Measurements from ENCODE around the gene KRTAP2-4. TPM values are rescaled to one million over a fixed set of nuclear protein-coding genes. Genes with fewer than 3 reads are reported as not detected.
"Not testable (repeated sequence)": the region's sequence is repeated elsewhere in the genome, so short reads cannot be mapped to it uniquely, and the experiment has no call there.

The KRTAP2-4 gene
- total and polyA plus RNA-seq, 2 donors (not counting 3 experiments of a cell fraction or from before 2014, with no cell fraction given): not detected

DNA sequence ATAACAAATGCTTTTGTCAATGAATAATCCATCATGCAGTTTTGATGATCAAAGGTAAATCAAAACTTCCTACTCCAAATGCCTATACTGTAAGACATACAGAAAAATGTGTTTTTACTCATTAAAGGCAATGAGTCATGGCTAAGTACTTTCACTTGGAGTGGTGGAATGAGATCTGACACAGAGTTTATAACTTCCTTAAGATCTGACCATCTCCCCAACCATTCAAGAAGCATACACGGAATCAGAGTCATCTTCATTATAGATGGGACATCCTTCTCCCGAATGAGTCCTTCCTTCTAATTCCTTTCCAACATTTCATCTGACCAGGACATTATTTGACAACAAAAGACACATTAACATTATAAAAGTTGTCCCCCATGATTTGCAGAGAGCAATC is 17.7 kb upstream of the KRTAP2-4 start:
- H3K4me2 ChIP-seq (ENCODE audit: insufficient read depth, low read length); H3K4me3 ChIP-seq (replicated peaks in 1 of 3; ENCODE audit: insufficient read depth in 1 of 3, low read depth in 1 of 3, low read length in 3 of 3); H3K4me1 ChIP-seq (ENCODE audit: control insufficient read depth, extremely low read depth, insufficient read depth, low read length); H2AFZ ChIP-seq (ENCODE audit: low read depth, low read length); CTCF ChIA-PET; H3K9ac ChIP-seq (replicated peaks; ENCODE audit: extremely low read depth, insufficient read depth, low read length); intact Hi-C loops (cut with micrococcal nuclease); POLR2A ChIA-PET; BruUV-seq (replicated peaks); H3K27ac ChIP-seq (ENCODE audit: insufficient read depth, low read depth, low read length); H4K20me1 ChIP-seq (replicated peaks; ENCODE audit: control insufficient read depth, extremely low read depth, insufficient read depth, low read length); H3K79me2 ChIP-seq (ENCODE audit: control insufficient read depth, insufficient read depth, low read length); dilution Hi-C loops (cut with MboI; ENCODE audit: extremely low pct_ligation_motif_present, low sequenced_read_pairs); H3K36me3 ChIP-seq (ENCODE audit: control insufficient read depth in 2 of 2, extremely low read depth in 1 of 2, insufficient read depth in 2 of 2, low read length in 2 of 2); H3K9me3 ChIP-seq (replicated peaks; ENCODE audit: control insufficient read depth, insufficient read depth, low read length); H3K9me1 ChIP-seq (replicated peaks; ENCODE audit: control insufficient read depth, extremely low read depth, insufficient read depth, low read length); H3K27me3 ChIP-seq (ENCODE audit: control insufficient read depth in 2 of 2, insufficient read depth in 2 of 2, low read length in 2 of 2); DNase-seq (ENCODE audit: low read depth, low spot score): not testable (repeated sequence)
- TF ChIP-seq FOS (IDR thresholded peaks at IDR 0.05; ENCODE audit: borderline replicate concordance, insufficient read depth, low read length): peak; percentile 25
- peak; percentile 81 for FAIRE-seq

DNA sequence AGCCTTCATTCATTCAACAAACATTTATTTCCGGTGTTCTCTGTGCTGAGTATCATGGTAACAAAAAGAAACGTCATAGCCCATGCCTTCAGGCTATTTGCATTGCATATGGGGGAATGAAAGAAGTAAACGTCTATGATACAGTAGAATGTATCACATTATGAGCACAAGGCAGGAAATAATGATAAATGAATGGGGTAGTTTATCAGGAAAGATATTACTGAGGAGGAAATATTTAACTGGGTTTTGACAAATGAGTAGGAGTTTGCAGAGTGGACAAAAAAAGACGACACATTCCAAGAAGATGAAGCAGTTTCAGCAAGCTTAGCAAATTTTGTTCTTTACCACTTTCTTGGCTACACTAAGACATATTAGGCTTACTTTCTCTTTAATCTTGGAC is 16.9 kb upstream of the KRTAP2-4 start:
- Histone ChIP-seq H3K9me3 (replicated peaks; ENCODE audit: control insufficient read depth, insufficient read depth, low read length) (no peaks in the 10 kb centered on the region), H3K79me2 (ENCODE audit: control insufficient read depth, insufficient read depth, low read length) (no peaks in the 10 kb centered on the region), H3K4me3 (replicated peaks in 1 of 3; ENCODE audit: insufficient read depth in 1 of 3, low read depth in 1 of 3, low read length in 3 of 3) (no peak overlapping the region), H3K9me1 (replicated peaks; ENCODE audit: control insufficient read depth, extremely low read depth, insufficient read depth, low read length) (no peaks in the 10 kb centered on the region), H3K27me3 (ENCODE audit: control insufficient read depth in 2 of 2, insufficient read depth in 2 of 2, low read length in 2 of 2) (no peaks in the 10 kb centered on the region), H2AFZ (ENCODE audit: low read depth, low read length) (no peak overlapping the region), H3K36me3 (ENCODE audit: control insufficient read depth in 2 of 2, extremely low read depth in 1 of 2, insufficient read depth in 2 of 2, low read length in 2 of 2) (no peaks in the 10 kb centered on the region), H3K4me2 (ENCODE audit: insufficient read depth, low read length) (no peak overlapping the region), H3K27ac (ENCODE audit: insufficient read depth, low read depth, low read length) (no peak overlapping the region), H3K4me1 (ENCODE audit: control insufficient read depth, extremely low read depth, insufficient read depth, low read length) (no peaks in the 10 kb centered on the region), H4K20me1 (replicated peaks; ENCODE audit: control insufficient read depth, extremely low read depth, insufficient read depth, low read length) (no peaks in the 10 kb centered on the region), H3K9ac (replicated peaks; ENCODE audit: extremely low read depth, insufficient read depth, low read length) (no peak overlapping the region)
- no peak for DNase-seq (ENCODE audit: low read depth, low spot score)
- dilution Hi-C loops (cut with MboI; ENCODE audit: extremely low pct_ligation_motif_present, low sequenced_read_pairs): no loop called here
- ChIA-PET CTCF (no interaction called here), POLR2A (no interaction called here)
- intact Hi-C loops (cut with micrococcal nuclease): no loop called here
- no peak for FAIRE-seq
- TF ChIP-seq JUN (IDR thresholded peaks at IDR 0.05; ENCODE audit: borderline replicate concordance, insufficient read depth, insufficient read length, low read depth) (no peak), EZH2 (IDR thresholded peaks at IDR 0.05; ENCODE audit: borderline replicate concordance, low read depth, low read length, severe bottlenecking) (no peak), FOS (IDR thresholded peaks at IDR 0.05; ENCODE audit: borderline replicate concordance, insufficient read depth, low read length) (no peak), GATA2 (IDR thresholded peaks at IDR 0.05; ENCODE audit: insufficient read depth, insufficient read length, low read depth, low read length) (no peak), POLR2AphosphoS5 (IDR thresholded peaks at IDR 0.05; ENCODE audit: insufficient read depth, low read depth, low read length) (no peak), POLR2A (IDR thresholded peaks at IDR 0.05; ENCODE audit: low read depth, low read length) (no peak), MYC (IDR thresholded peaks at IDR 0.05; ENCODE audit: low read depth, low read length) (no peak)
- TF ChIP-seq, protein P1, sequence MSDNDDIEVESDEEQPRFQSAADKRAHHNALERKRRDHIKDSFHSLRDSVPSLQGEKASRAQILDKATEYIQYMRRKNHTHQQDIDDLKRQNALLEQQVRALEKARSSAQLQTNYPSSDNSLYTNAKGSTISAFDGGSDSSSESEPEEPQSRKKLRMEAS (IDR thresholded peaks at IDR 0.05; ENCODE audit: insufficient read depth, insufficient read length): no peak
- TF ChIP-seq, protein P2, sequence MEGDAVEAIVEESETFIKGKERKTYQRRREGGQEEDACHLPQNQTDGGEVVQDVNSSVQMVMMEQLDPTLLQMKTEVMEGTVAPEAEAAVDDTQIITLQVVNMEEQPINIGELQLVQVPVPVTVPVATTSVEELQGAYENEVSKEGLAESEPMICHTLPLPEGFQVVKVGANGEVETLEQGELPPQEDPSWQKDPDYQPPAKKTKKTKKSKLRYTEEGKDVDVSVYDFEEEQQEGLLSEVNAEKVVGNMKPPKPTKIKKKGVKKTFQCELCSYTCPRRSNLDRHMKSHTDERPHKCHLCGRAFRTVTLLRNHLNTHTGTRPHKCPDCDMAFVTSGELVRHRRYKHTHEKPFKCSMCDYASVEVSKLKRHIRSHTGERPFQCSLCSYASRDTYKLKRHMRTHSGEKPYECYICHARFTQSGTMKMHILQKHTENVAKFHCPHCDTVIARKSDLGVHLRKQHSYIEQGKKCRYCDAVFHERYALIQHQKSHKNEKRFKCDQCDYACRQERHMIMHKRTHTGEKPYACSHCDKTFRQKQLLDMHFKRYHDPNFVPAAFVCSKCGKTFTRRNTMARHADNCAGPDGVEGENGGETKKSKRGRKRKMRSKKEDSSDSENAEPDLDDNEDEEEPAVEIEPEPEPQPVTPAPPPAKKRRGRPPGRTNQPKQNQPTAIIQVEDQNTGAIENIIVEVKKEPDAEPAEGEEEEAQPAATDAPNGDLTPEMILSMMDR (IDR thresholded peaks at IDR 0.05; ENCODE audit: extremely low read depth in 1 of 2, insufficient read depth in 1 of 2, low read depth in 1 of 2, low read length in 2 of 2): no peak
- no TSS peak for BruUV-seq (replicated peaks)
